Measurements from ENCODE around the gene FBXO41. TPM values are rescaled to one million over a fixed set of nuclear protein-coding genes. Genes with fewer than 3 reads are reported as not detected.

The FBXO41 gene
- polyA plus RNA-seq, 1 of the 3 experiments (the other 2 are of a cell fraction) = 3.1 TPM

DNA sequence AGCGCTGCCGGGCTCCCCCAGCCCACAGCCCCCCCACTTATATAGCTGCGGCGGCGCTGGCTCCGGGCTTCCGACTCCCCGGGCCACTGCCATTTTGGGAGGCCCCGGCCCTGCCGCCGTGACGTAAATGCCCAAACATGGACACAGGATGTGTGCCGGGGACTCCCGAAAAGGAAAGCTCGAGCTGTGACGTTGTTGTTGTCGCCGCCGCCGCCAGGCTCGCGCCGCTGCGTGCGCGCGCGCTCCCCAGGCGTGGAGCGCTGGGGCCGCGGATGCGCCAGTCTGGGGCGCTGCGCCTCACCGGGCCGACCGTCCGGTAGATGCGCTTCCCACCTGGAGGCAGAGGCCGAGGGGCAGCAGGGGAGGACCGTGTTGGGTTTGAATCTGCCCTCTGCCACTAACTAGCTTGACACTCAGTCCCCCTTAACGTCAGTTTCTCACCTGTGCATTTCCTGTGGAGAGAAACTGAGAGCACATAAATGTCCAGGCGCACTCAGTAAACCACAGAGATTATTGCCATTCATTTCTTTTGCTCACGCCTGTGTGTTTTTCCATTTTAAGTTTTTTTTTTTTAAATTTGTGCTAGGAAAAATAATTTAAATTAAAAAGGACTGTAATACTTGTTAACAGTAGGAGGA is 9.4 kb upstream of the FBXO41 start, which contains the start of gene EGR4:
Gene EGR4 (minus strand): TSS at position 15 of the 638 bp plus-strand sequence. CDS start 231 bp downstream, outside the sequence.
- H2AFZ ChIP-seq (ENCODE audit: low read depth) = peak within 1 kb of the TSS; percentile 35; the same call in 1 of the 2 replicates
- H3K36me3 ChIP-seq (replicated peaks in 1 of 2; ENCODE audit: control insufficient read depth in 1 of 2, insufficient read depth in 2 of 2, low read length in 1 of 2) = no peaks in the 10 kb centered on the region
- ChIA-PET CTCF (interaction anchor here (1.0 to 4.7 kb wide), 3 partner anchors 26 to 116 kb away, joined by 3 to 27 read pairs (median 9); partner anchors contain the start of genes CCT7 and PRADC1), POLR2A (no interaction called here)
- TF ChIP-seq RFX5 (IDR thresholded peaks at IDR 0.05; ENCODE audit: low read length) (no peak), ELF1 (IDR thresholded peaks at IDR 0.05) (no peak), RXRA (IDR thresholded peaks at IDR 0.05; ENCODE audit: borderline replicate concordance, low read depth) (no peak), CHD2 (IDR thresholded peaks at IDR 0.05; ENCODE audit: low read length, partially characterized antibody) (peak; percentile 36), TAF1 (IDR thresholded peaks at IDR 0.05; ENCODE audit: borderline replicate concordance, low read depth, low read length) (no peak), MEF2A (IDR thresholded peaks at IDR 0.05; ENCODE audit: borderline replicate concordance, low read depth) (no peak), MXI1 (IDR thresholded peaks at IDR 0.05; ENCODE audit: low read depth, low read length) (0 out of 2 replicates have a peak, but pooled peaks have one; percentile 23), NRF1 (IDR thresholded peaks at IDR 0.05; ENCODE audit: low read depth, low read length) (peak; percentile 23; the same call in 1 of the 2 replicates), SMC3 (IDR thresholded peaks at IDR 0.05; ENCODE audit: low read depth, low read length) (no peak), EP300 (IDR thresholded peaks at IDR 0.05; ENCODE audit: borderline replicate concordance in 1 of 2, low read depth in 1 of 2, low read length in 1 of 2) (no peak), RCOR1 (IDR thresholded peaks at IDR 0.05; ENCODE audit: low read length) (no peak), YY1 (IDR thresholded peaks at IDR 0.05; ENCODE audit: low read depth) (no peak), GATA2 (CRISPR knock-in tag; IDR thresholded peaks at IDR 0.05) (no peak), GABPA (IDR thresholded peaks at IDR 0.05; ENCODE audit: low read depth) (no peak)
- TF ChIP-seq, protein P1, sequence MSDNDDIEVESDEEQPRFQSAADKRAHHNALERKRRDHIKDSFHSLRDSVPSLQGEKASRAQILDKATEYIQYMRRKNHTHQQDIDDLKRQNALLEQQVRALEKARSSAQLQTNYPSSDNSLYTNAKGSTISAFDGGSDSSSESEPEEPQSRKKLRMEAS (IDR thresholded peaks at IDR 0.05; ENCODE audit: low read depth) = no peak
- TF ChIP-seq, protein P2, sequence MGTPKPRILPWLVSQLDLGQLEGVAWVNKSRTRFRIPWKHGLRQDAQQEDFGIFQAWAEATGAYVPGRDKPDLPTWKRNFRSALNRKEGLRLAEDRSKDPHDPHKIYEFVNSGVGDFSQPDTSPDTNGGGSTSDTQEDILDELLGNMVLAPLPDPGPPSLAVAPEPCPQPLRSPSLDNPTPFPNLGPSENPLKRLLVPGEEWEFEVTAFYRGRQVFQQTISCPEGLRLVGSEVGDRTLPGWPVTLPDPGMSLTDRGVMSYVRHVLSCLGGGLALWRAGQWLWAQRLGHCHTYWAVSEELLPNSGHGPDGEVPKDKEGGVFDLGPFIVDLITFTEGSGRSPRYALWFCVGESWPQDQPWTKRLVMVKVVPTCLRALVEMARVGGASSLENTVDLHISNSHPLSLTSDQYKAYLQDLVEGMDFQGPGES (IDR thresholded peaks at IDR 0.05; ENCODE audit: low read depth, low read length) = no peak
- TF ChIP-seq, protein P3, sequence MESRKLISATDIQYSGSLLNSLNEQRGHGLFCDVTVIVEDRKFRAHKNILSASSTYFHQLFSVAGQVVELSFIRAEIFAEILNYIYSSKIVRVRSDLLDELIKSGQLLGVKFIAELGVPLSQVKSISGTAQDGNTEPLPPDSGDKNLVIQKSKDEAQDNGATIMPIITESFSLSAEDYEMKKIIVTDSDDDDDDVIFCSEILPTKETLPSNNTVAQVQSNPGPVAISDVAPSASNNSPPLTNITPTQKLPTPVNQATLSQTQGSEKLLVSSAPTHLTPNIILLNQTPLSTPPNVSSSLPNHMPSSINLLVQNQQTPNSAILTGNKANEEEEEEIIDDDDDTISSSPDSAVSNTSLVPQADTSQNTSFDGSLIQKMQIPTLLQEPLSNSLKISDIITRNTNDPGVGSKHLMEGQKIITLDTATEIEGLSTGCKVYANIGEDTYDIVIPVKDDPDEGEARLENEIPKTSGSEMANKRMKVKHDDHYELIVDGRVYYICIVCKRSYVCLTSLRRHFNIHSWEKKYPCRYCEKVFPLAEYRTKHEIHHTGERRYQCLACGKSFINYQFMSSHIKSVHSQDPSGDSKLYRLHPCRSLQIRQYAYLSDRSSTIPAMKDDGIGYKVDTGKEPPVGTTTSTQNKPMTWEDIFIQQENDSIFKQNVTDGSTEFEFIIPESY (IDR thresholded peaks at IDR 0.05; ENCODE audit: borderline replicate concordance, low read depth) = no peak
- TF ChIP-seq, protein P4, sequence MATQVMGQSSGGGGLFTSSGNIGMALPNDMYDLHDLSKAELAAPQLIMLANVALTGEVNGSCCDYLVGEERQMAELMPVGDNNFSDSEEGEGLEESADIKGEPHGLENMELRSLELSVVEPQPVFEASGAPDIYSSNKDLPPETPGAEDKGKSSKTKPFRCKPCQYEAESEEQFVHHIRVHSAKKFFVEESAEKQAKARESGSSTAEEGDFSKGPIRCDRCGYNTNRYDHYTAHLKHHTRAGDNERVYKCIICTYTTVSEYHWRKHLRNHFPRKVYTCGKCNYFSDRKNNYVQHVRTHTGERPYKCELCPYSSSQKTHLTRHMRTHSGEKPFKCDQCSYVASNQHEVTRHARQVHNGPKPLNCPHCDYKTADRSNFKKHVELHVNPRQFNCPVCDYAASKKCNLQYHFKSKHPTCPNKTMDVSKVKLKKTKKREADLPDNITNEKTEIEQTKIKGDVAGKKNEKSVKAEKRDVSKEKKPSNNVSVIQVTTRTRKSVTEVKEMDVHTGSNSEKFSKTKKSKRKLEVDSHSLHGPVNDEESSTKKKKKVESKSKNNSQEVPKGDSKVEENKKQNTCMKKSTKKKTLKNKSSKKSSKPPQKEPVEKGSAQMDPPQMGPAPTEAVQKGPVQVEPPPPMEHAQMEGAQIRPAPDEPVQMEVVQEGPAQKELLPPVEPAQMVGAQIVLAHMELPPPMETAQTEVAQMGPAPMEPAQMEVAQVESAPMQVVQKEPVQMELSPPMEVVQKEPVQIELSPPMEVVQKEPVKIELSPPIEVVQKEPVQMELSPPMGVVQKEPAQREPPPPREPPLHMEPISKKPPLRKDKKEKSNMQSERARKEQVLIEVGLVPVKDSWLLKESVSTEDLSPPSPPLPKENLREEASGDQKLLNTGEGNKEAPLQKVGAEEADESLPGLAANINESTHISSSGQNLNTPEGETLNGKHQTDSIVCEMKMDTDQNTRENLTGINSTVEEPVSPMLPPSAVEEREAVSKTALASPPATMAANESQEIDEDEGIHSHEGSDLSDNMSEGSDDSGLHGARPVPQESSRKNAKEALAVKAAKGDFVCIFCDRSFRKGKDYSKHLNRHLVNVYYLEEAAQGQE (IDR thresholded peaks at IDR 0.05; ENCODE audit: low read depth, low read length) = 0 out of 2 replicates have a peak, but pooled peaks have one; percentile 6
- TF ChIP-seq, protein P5, sequence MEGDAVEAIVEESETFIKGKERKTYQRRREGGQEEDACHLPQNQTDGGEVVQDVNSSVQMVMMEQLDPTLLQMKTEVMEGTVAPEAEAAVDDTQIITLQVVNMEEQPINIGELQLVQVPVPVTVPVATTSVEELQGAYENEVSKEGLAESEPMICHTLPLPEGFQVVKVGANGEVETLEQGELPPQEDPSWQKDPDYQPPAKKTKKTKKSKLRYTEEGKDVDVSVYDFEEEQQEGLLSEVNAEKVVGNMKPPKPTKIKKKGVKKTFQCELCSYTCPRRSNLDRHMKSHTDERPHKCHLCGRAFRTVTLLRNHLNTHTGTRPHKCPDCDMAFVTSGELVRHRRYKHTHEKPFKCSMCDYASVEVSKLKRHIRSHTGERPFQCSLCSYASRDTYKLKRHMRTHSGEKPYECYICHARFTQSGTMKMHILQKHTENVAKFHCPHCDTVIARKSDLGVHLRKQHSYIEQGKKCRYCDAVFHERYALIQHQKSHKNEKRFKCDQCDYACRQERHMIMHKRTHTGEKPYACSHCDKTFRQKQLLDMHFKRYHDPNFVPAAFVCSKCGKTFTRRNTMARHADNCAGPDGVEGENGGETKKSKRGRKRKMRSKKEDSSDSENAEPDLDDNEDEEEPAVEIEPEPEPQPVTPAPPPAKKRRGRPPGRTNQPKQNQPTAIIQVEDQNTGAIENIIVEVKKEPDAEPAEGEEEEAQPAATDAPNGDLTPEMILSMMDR (IDR thresholded peaks at IDR 0.05) = no peak
- H3K9me2 ChIP-seq = no peaks in the 10 kb centered on the region
- no peaks in the 10 kb centered on the region for H3K79me2 ChIP-seq (ENCODE audit: insufficient read depth)
- peaks cover 0 to 15% of the 10 kb centered on the region in 2 experiments; a peak in 1 of 4 replicates for H3K4me1 ChIP-seq (ENCODE audit: control insufficient read depth in 1 of 2, insufficient read depth in 2 of 2, low read depth in 1 of 2, low read length in 1 of 2)
- no peak within 1 kb of the TSS for H3K27ac ChIP-seq (ENCODE audit: low read depth in 2 of 2, low read length in 1 of 2)
- no peak within 1 kb of the TSS for H3K9ac ChIP-seq
- no peaks in the 10 kb centered on the region for H3F3A ChIP-seq (replicated peaks; ENCODE audit: insufficient read depth)
- H3K9me3 ChIP-seq = no peaks in the 10 kb centered on the region
- peak; percentile 93 for DNase-seq
- 2% methylated on average over 16 of the region's 45 CpGs for whole genome bisulfite sequencing (ENCODE audit: low lambda C conversion rate)
- peaks cover 5% of the 10 kb centered on the region; the same call in 1 of the 2 replicates for H4K20me1 ChIP-seq (ENCODE audit: insufficient read depth)
- H3K27me3 ChIP-seq (ENCODE audit: insufficient read depth) = peaks cover 54% of the 10 kb centered on the region
- peak within 1 kb of the TSS; percentile 51 to 62 for H3K4me3 ChIP-seq (ENCODE audit: low read depth in 2 of 2, low read length in 1 of 2)
- H3K4me2 ChIP-seq = peak within 1 kb of the TSS; percentile 89

All from SK-N-SH (cell line).